HepG2 (cell line): ENCODE data around the gene TBC1D16. TPM values are rescaled to one million over a fixed set of nuclear protein-coding genes. Genes with fewer than 3 reads are reported as not detected.

Source experiments
- BCLAF1 ChIP-seq: fragments of 450-650 bp; IDR thresholded peaks from 2 replicates; pipeline ENCODE4 v1.6.1; 2017; ENCODE audit warnings: mild to moderate bottlenecking
- DNMT3B ChIP-seq: conservative IDR thresholded peaks from 2 replicates; pipeline ENCODE4 v1.6.1; 2016; ENCODE audit warnings: missing biosample characterization, control low read depth
- GFI1 ChIP-seq: sonication (generic); formaldehyde crosslinking; IDR thresholded peaks from 2 replicates; pipeline ENCODE4 v1.5.0; 2020; ENCODE audit warnings: missing genetic modification reagents, mild to moderate bottlenecking, borderline replicate concordance
- HOXA9 ChIP-seq: sonication (generic); formaldehyde crosslinking; IDR thresholded peaks from 2 replicates; pipeline ENCODE4 v1.8.1; 2022; ENCODE audit warnings: missing genetic modification reagents, mild to moderate bottlenecking, moderate library complexity, borderline replicate concordance
- JARID2 ChIP-seq: sonication (generic); formaldehyde crosslinking; IDR thresholded peaks from 2 replicates; pipeline ENCODE4 v1.8.1; 2023; ENCODE audit warnings: missing genetic modification reagents, inconsistent platforms; ENCODE audit not compliant: insufficient replicate concordance
- MIER3 ChIP-seq: IDR thresholded peaks from 2 replicates; pipeline ENCODE4 v1.6.1; 2016; ENCODE audit warnings: missing compliant biosample characterization, borderline replicate concordance
- MTF1 ChIP-seq: sonication (generic); formaldehyde crosslinking; IDR thresholded peaks from 2 replicates; pipeline ENCODE4 v1.5.0; 2020; ENCODE audit warnings: missing genetic modification reagents
- NCOA2 ChIP-seq: sonication (generic); formaldehyde crosslinking; IDR thresholded peaks from 2 replicates; pipeline ENCODE4 v1.8.0; 2022; ENCODE audit warnings: inconsistent platforms
- NFE2 ChIP-seq: sonication (generic); formaldehyde crosslinking; IDR thresholded peaks from 2 replicates; pipeline ENCODE4 v1.4.0; 2020; ENCODE audit warnings: missing genetic modification reagents
- PRPF4 ChIP-seq: fragments of 200-400 bp; formaldehyde crosslinking; IDR thresholded peaks from 2 replicates; pipeline ENCODE4 v1.6.1; 2016; ENCODE audit warnings: low read length, low read depth; ENCODE audit not compliant: poor library complexity, severe bottlenecking
- RARG ChIP-seq: sonication (generic); formaldehyde crosslinking; IDR thresholded peaks from 2 replicates; pipeline ENCODE4 v1.4.0; 2020; ENCODE audit warnings: low read depth, mild to moderate bottlenecking, missing genetic modification reagents
- RBFOX2 ChIP-seq: fragments of 200-400 bp; formaldehyde crosslinking; IDR thresholded peaks from 2 replicates; pipeline ENCODE4 v1.6.1; 2017; ENCODE audit warnings: low read depth, mild to moderate bottlenecking, low read length
- RXRB ChIP-seq: IDR thresholded peaks from 2 replicates; pipeline ENCODE4 v1.6.1; 2016; ENCODE audit warnings: borderline replicate concordance, missing genetic modification reagents, missing compliant biosample characterization
- SMAD9 ChIP-seq: sonication (generic); formaldehyde crosslinking; IDR thresholded peaks from 2 replicates; pipeline ENCODE4 v1.5.1; 2020; ENCODE audit warnings: mild to moderate bottlenecking, missing genetic modification reagents
- SOX13 ChIP-seq, 3 experiments: fragments of 450-650 bp in 1 of 3; sonication (generic) in 1 of 3; formaldehyde crosslinking in 1 of 3; IDR thresholded peaks in 2 of 3; conservative IDR thresholded peaks in 1 of 3; 2 replicates each; pipeline versions ENCODE4 v1.5.0 to v1.6.1; 2016 to 2020; ENCODE audit warnings: antibody characterized with exemption in 1 of 3, mild to moderate bottlenecking in 1 of 3, missing compliant biosample characterization in 1 of 3, missing genetic modification reagents in 1 of 3, moderate library complexity in 1 of 3
- SPEN ChIP-seq: sonication (generic); formaldehyde crosslinking; IDR thresholded peaks from 2 replicates; pipeline ENCODE4 v1.5.1; 2020; ENCODE audit warnings: low read depth, mild to moderate bottlenecking, missing genetic modification reagents
- ZFX ChIP-seq: sonication (generic); formaldehyde crosslinking; IDR thresholded peaks from 2 replicates; pipeline ENCODE4 v1.4.0; 2020; ENCODE audit warnings: mild to moderate bottlenecking, low read depth, missing genetic modification reagents, moderate library complexity
- ZNF205 ChIP-seq: IDR thresholded peaks from 2 replicates; pipeline ENCODE4 v1.6.1; 2018; ENCODE audit warnings: missing biosample characterization, missing genetic modification reagents
- ZNF30 ChIP-seq: sonication (generic); formaldehyde crosslinking; IDR thresholded peaks from 2 replicates; pipeline ENCODE4 v1.5.0; 2020; ENCODE audit warnings: mild to moderate bottlenecking, missing genetic modification reagents
- ZNF607 ChIP-seq: sonication (generic); formaldehyde crosslinking; IDR thresholded peaks from 2 replicates; pipeline ENCODE4 v1.5.1; 2020; ENCODE audit warnings: missing genetic modification reagents, mild to moderate bottlenecking, borderline replicate concordance
- ZNF761 ChIP-seq: sonication (generic); formaldehyde crosslinking; conservative IDR thresholded peaks from 2 replicates; pipeline ENCODE4 v1.4.0; 2020; ENCODE audit warnings: mild to moderate bottlenecking, missing genetic modification reagents
- polyA plus RNA-seq, 8 experiments: library from polyadenylated mRNA; depleted of rRNA in 3 of 8; stranded (reverse) in 7 of 8; unstranded in 1 of 8; fragments of >200 nt; fragmentation: Illumina TruSeq in 4 of 8; extraction: Trizol in 4 of 8; gene quantifications; 2 replicates each; pipeline versions ENCODE4 v1.2.1 to v1.2.3, GENCODE V29; 2011 to 2016; ENCODE audit warnings: low read depth in 4 of 8, missing spikeins in 1 of 8, mixed read lengths in 1 of 8; ENCODE audit not compliant: insufficient read depth in 1 of 8
- total RNA-seq, 5 experiments: library from RNA; depleted of rRNA; stranded (reverse); fragments of >200 nt; fragmentation: Illumina TruSeq; extraction: Trizol; gene quantifications; 2 replicates each; pipeline ENCODE4 v1.2.3, GENCODE V29; 2016; ENCODE audit warnings: low read depth in 1 of 5
- TF ChIP-seq, protein P1 (sequence below): IDR thresholded peaks from 2 replicates; pipeline ENCODE4 v1.6.1; 2016; ENCODE audit warnings: missing compliant biosample characterization, missing genetic modification reagents, borderline replicate concordance
- TF ChIP-seq, protein P2 (sequence below): sonication (generic); formaldehyde crosslinking; IDR thresholded peaks from 2 replicates; pipeline ENCODE4 v1.4.0; 2020; ENCODE audit warnings: missing genetic modification reagents
- TF ChIP-seq, protein P3 (sequence below): sonication (generic); formaldehyde crosslinking; IDR thresholded peaks from 2 replicates; pipeline ENCODE4 v1.4.0; 2020; ENCODE audit warnings: low read depth, mild to moderate bottlenecking, missing genetic modification reagents

The TBC1D16 gene
- total and polyA plus RNA-seq, 2 of the 13 experiments (the other 11 are each of a cell fraction or from before 2014, with no cell fraction given) = 14.9 to 24.9 TPM

- TF ChIP-seq, protein P1, sequence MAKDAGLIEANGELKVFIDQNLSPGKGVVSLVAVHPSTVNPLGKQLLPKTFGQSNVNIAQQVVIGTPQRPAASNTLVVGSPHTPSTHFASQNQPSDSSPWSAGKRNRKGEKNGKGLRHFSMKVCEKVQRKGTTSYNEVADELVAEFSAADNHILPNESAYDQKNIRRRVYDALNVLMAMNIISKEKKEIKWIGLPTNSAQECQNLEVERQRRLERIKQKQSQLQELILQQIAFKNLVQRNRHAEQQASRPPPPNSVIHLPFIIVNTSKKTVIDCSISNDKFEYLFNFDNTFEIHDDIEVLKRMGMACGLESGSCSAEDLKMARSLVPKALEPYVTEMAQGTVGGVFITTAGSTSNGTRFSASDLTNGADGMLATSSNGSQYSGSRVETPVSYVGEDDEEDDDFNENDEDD (CRISPR knock-in tag) = peak; percentile 75; the same call in 1 of the 2 replicates
- TF ChIP-seq RBFOX2 (peak; percentile 76), ZNF30 (no peak), PRPF4 (no peak), GFI1 (CRISPR knock-in tag) (peak; percentile 72), ZNF761 (CRISPR knock-in tag) (peak; percentile 92; the same call in 1 of the 2 replicates), ZNF607 (peak; percentile 86; the same call in 1 of the 2 replicates), ZFX (CRISPR knock-in tag) (peak; percentile 88), NCOA2 (CRISPR knock-in tag) (peak; percentile 91), NFE2 (CRISPR knock-in tag) (no peak), MTF1 (no peak), RXRB (CRISPR knock-in tag) (peak; percentile 91), SPEN (CRISPR knock-in tag) (peak; percentile 78; the same call in 1 of the 2 replicates), HOXA9 (no peak), MIER3 (CRISPR knock-in tag) (peak; percentile 89; the same call in 1 of the 2 replicates), RARG (CRISPR knock-in tag) (no peak), JARID2 (no peak), BCLAF1 (no peak), SOX13 (IDR thresholded peaks at IDR 0.05) (peak; percentile 59; the same call in 1 of the 2 replicates), SOX13 (CRISPR knock-in tag; conservative IDR thresholded peaks at IDR 0.05 in 1 of 2, IDR thresholded peaks at IDR 0.05 in 1 of 2) (peak in 1 of 2 experiments; percentile 90; a peak in 2 of 4 replicates), SMAD9 (CRISPR knock-in tag) (0 out of 2 replicates have a peak, but pooled peaks have one; percentile 12), DNMT3B (CRISPR knock-in tag) (peak; percentile 76; the same call in 1 of the 2 replicates), ZNF205 (CRISPR knock-in tag) (peak; percentile 72)
- TF ChIP-seq, protein P2, sequence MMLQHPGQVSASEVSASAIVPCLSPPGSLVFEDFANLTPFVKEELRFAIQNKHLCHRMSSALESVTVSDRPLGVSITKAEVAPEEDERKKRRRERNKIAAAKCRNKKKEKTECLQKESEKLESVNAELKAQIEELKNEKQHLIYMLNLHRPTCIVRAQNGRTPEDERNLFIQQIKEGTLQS (CRISPR knock-in tag) = peak; percentile 34; the same call in 1 of the 2 replicates
- TF ChIP-seq, protein P3, sequence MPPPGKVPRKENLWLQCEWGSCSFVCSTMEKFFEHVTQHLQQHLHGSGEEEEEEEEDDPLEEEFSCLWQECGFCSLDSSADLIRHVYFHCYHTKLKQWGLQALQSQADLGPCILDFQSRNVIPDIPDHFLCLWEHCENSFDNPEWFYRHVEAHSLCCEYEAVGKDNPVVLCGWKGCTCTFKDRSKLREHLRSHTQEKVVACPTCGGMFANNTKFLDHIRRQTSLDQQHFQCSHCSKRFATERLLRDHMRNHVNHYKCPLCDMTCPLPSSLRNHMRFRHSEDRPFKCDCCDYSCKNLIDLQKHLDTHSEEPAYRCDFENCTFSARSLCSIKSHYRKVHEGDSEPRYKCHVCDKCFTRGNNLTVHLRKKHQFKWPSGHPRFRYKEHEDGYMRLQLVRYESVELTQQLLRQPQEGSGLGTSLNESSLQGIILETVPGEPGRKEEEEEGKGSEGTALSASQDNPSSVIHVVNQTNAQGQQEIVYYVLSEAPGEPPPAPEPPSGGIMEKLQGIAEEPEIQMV = peak; percentile 78
Measured at GRCh38 chr17:79986411-79987186, 49.1 kb downstream of the TBC1D16 start (continued).
